ENCODE measurements around the gene MAB21L4. TPM values are rescaled to one million over a fixed set of nuclear protein-coding genes. Genes with fewer than 3 reads are reported as not detected.

MAB21L4 gene
- total and polyA plus RNA-seq, 2 experiments from 2014 or later = not detected

DNA sequence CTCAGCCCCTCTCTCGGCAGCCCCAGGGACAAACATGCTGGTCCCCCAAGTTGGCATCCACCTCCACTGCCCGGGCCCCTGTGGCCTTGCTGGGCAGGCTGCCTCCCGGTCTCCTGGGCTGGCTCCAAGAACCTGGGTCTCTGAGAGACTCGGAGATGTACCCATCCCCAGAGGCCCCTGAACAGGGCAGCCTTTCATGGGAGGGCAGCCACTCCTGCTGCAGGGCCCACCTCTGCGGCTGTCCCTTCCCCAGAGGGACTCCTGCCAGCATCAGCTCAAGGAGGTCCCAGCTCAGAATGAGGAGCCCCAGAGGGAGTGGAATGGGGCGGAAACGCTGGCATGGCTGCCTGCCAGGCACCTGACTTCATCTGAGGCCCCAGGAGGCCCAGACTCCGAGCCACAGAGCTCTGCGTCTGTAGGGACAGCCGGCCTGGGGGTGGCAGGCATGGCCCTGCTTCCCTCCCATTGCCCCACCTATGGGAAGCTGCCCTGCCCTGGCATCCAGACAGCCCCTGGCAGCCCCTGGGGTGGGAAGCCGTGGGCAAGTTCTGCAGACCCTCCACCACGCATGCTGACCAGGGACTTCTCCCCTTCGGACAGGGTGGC, 9.3 kb upstream of the MAB21L4 start:
- H3K4me2 ChIP-seq = no peak overlapping the region
- no peak overlapping the region for H3K27ac ChIP-seq (ENCODE audit: low read depth)
- H3K9me2 ChIP-seq (ENCODE audit: insufficient read depth) = no peaks in the 10 kb centered on the region
- H3K36me3 ChIP-seq (ENCODE audit: insufficient read depth) = no peaks in the 10 kb centered on the region
- no peak overlapping the region for H2AFZ ChIP-seq
- H4K20me1 ChIP-seq (replicated peaks; ENCODE audit: insufficient read depth) = no peaks in the 10 kb centered on the region
- Mint-ChIP-seq H3K27ac (no peak overlapping the region), H3K36me3 (ENCODE audit: low read depth) (no peaks in the 10 kb centered on the region), H3K9me3 (peaks cover 13% of the 10 kb centered on the region; the same call in 1 of the 3 replicates), H3K4me1 (no peaks in the 10 kb centered on the region; the same call in 2 of the 3 replicates), H3K4me3 (no peak overlapping the region), H3K27me3 (ENCODE audit: insufficient read depth, low read depth, poor library complexity) (peaks cover 3% of the 10 kb centered on the region)
- H3K27me3 ChIP-seq (ENCODE audit: insufficient read depth) = no peaks in the 10 kb centered on the region
- H3K79me2 ChIP-seq (replicated peaks; ENCODE audit: insufficient read depth) = no peaks in the 10 kb centered on the region
- no peak for DNase-seq (ENCODE audit: low spot score)
- no peak for ATAC-seq
- no peaks in the 10 kb centered on the region for H3F3A ChIP-seq (replicated peaks; ENCODE audit: low read depth)
- no peak overlapping the region for H3K4me3 ChIP-seq
- TF ChIP-seq CREB1 (CRISPR knock-in tag; IDR thresholded peaks at IDR 0.05; ENCODE audit: low read depth) (no peak), NANOG (IDR thresholded peaks at IDR 0.05; ENCODE audit: borderline replicate concordance) (no peak), EZH2 (IDR thresholded peaks at IDR 0.05; ENCODE audit: low read depth, unreplicated experiment) (no peak), ZNF114 (CRISPR knock-in tag; IDR thresholded peaks at IDR 0.05) (no peak), POLR2AphosphoS5 (IDR thresholded peaks at IDR 0.05; ENCODE audit: low read depth) (no peak), STAT1 (IDR thresholded peaks at IDR 0.05; ENCODE audit: unreplicated experiment) (no peak), EZH2phosphoT487 (IDR thresholded peaks at IDR 0.05; ENCODE audit: unreplicated experiment) (no peak), ZNF331 (CRISPR knock-in tag; IDR thresholded peaks at IDR 0.05; ENCODE audit: low read depth) (no peak), REST (IDR thresholded peaks at IDR 0.05; ENCODE audit: unreplicated experiment) (no peak), JUNB (IDR thresholded peaks at IDR 0.05; ENCODE audit: unreplicated experiment) (no peak)
- TF ChIP-seq, protein P1, sequence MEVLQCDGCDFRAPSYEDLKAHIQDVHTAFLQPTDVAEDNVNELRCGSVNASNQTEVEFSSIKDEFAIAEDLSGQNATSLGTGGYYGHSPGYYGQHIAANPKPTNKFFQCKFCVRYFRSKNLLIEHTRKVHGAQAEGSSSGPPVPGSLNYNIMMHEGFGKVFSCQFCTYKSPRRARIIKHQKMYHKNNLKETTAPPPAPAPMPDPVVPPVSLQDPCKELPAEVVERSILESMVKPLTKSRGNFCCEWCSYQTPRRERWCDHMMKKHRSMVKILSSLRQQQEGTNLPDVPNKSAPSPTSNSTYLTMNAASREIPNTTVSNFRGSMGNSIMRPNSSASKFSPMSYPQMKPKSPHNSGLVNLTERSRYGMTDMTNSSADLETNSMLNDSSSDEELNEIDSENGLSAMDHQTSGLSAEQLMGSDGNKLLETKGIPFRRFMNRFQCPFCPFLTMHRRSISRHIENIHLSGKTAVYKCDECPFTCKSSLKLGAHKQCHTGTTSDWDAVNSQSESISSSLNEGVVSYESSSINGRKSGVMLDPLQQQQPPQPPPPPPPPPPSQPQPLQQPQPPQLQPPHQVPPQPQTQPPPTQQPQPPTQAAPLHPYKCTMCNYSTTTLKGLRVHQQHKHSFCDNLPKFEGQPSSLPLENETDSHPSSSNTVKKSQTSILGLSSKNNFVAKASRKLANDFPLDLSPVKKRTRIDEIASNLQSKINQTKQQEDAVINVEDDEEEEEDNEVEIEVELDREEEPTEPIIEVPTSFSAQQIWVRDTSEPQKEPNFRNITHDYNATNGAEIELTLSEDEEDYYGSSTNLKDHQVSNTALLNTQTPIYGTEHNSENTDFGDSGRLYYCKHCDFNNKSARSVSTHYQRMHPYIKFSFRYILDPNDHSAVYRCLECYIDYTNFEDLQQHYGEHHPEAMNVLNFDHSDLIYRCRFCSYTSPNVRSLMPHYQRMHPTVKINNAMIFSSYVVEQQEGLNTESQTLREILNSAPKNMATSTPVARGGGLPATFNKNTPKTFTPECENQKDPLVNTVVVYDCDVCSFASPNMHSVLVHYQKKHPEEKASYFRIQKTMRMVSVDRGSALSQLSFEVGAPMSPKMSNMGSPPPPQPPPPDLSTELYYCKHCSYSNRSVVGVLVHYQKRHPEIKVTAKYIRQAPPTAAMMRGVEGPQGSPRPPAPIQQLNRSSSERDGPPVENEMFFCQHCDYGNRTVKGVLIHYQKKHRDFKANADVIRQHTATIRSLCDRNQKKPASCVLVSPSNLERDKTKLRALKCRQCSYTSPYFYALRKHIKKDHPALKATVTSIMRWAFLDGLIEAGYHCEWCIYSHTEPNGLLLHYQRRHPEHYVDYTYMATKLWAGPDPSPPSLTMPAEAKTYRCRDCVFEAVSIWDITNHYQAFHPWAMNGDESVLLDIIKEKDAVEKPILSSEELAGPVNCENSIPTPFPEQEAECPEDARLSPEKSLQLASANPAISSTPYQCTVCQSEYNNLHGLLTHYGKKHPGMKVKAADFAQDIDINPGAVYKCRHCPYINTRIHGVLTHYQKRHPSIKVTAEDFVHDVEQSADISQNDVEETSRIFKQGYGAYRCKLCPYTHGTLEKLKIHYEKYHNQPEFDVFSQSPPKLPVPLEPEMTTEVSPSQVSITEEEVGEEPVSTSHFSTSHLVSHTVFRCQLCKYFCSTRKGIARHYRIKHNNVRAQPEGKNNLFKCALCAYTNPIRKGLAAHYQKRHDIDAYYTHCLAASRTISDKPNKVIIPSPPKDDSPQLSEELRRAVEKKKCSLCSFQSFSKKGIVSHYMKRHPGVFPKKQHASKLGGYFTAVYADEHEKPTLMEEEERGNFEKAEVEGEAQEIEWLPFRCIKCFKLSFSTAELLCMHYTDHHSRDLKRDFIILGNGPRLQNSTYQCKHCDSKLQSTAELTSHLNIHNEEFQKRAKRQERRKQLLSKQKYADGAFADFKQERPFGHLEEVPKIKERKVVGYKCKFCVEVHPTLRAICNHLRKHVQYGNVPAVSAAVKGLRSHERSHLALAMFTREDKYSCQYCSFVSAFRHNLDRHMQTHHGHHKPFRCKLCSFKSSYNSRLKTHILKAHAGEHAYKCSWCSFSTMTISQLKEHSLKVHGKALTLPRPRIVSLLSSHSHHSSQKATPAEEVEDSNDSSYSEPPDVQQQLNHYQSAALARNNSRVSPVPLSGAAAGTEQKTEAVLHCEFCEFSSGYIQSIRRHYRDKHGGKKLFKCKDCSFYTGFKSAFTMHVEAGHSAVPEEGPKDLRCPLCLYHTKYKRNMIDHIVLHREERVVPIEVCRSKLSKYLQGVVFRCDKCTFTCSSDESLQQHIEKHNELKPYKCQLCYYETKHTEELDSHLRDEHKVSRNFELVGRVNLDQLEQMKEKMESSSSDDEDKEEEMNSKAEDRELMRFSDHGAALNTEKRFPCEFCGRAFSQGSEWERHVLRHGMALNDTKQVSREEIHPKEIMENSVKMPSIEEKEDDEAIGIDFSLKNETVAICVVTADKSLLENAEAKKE (CRISPR knock-in tag; IDR thresholded peaks at IDR 0.05) = no peak
- TF ChIP-seq, protein P2, sequence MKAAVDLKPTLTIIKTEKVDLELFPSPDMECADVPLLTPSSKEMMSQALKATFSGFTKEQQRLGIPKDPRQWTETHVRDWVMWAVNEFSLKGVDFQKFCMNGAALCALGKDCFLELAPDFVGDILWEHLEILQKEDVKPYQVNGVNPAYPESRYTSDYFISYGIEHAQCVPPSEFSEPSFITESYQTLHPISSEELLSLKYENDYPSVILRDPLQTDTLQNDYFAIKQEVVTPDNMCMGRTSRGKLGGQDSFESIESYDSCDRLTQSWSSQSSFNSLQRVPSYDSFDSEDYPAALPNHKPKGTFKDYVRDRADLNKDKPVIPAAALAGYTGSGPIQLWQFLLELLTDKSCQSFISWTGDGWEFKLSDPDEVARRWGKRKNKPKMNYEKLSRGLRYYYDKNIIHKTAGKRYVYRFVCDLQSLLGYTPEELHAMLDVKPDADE (IDR thresholded peaks at IDR 0.05) = no peak
- TF ChIP-seq, protein P3, sequence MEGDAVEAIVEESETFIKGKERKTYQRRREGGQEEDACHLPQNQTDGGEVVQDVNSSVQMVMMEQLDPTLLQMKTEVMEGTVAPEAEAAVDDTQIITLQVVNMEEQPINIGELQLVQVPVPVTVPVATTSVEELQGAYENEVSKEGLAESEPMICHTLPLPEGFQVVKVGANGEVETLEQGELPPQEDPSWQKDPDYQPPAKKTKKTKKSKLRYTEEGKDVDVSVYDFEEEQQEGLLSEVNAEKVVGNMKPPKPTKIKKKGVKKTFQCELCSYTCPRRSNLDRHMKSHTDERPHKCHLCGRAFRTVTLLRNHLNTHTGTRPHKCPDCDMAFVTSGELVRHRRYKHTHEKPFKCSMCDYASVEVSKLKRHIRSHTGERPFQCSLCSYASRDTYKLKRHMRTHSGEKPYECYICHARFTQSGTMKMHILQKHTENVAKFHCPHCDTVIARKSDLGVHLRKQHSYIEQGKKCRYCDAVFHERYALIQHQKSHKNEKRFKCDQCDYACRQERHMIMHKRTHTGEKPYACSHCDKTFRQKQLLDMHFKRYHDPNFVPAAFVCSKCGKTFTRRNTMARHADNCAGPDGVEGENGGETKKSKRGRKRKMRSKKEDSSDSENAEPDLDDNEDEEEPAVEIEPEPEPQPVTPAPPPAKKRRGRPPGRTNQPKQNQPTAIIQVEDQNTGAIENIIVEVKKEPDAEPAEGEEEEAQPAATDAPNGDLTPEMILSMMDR (conservative IDR thresholded peaks at IDR 0.05; ENCODE audit: low read depth in 2 of 2) = no peak
- H3K4me1 ChIP-seq (ENCODE audit: insufficient read depth) = no peaks in the 10 kb centered on the region

Measured in GM23338 (cell line).